GM12864 (cell line): Measurements from ENCODE around the gene FRS2.
"Not testable (repeated sequence)": the region's sequence is repeated elsewhere in the genome, so short reads cannot be mapped to it uniquely, and the experiment has no call there.

Experiments used
- DNase-seq: peaks from one replicate; pipeline ENCODE4 v3.0.0-alpha.2; 2011; ENCODE audit warnings: low read depth
- H3K4me3 ChIP-seq: 2 replicates; pipeline ENCODE4 v1.5.1; 2011; ENCODE audit warnings: mild to moderate bottlenecking, low read depth, low read length, control low read depth
- TF ChIP-seq, protein P1 (sequence below): IDR thresholded peaks from 2 replicates; pipeline ENCODE4 v1.5.1; 2011; ENCODE audit warnings: low read depth, mild to moderate bottlenecking, moderate library complexity, low read length, control low read depth, inconsistent platforms; ENCODE audit errors: missing control alignments

The FRS2 gene

DNA sequence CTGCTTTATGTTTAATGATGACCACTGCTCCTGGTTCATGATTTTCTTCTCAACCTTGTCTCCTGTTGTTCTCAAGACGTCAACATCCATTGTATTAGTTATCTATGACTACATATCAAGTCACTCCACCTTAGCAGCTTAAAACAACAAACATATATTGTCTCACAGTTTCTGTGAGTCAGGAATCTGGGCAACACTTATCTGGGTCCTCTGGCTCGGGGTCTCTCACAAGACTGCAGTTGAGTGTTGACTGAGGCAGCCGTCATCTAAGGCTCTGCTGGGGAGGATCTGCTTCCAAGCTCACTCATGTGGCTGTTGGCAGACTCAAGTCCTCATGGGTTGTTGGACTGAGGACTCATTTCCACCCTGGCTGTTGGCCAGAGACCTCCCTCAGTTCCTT, 27.3 kb upstream of the FRS2 start:
- no peak for DNase-seq
- TF ChIP-seq, protein P1, sequence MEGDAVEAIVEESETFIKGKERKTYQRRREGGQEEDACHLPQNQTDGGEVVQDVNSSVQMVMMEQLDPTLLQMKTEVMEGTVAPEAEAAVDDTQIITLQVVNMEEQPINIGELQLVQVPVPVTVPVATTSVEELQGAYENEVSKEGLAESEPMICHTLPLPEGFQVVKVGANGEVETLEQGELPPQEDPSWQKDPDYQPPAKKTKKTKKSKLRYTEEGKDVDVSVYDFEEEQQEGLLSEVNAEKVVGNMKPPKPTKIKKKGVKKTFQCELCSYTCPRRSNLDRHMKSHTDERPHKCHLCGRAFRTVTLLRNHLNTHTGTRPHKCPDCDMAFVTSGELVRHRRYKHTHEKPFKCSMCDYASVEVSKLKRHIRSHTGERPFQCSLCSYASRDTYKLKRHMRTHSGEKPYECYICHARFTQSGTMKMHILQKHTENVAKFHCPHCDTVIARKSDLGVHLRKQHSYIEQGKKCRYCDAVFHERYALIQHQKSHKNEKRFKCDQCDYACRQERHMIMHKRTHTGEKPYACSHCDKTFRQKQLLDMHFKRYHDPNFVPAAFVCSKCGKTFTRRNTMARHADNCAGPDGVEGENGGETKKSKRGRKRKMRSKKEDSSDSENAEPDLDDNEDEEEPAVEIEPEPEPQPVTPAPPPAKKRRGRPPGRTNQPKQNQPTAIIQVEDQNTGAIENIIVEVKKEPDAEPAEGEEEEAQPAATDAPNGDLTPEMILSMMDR: no peak
- no peak overlapping the region for H3K4me3 ChIP-seq

DNA sequence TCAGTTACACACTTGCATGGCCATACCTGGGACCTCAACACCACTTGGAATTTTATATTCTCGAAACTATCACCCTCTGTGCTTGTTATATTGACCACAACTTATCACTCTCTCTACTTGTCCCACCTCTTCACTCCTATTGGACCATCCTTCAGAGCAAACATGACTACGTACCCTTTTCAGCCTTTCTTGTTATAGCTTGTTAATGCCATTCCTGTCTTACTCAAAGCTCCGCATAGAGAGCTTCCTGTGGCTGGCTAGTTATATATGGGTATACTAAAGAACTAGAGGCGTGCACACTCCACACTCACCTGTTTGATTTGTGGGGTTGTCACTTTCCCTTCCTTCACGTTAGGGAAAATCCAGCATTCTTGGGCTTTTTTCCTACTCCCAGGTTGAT, 26.3 kb upstream of the FRS2 start:
- DNase-seq: no peak

DNA sequence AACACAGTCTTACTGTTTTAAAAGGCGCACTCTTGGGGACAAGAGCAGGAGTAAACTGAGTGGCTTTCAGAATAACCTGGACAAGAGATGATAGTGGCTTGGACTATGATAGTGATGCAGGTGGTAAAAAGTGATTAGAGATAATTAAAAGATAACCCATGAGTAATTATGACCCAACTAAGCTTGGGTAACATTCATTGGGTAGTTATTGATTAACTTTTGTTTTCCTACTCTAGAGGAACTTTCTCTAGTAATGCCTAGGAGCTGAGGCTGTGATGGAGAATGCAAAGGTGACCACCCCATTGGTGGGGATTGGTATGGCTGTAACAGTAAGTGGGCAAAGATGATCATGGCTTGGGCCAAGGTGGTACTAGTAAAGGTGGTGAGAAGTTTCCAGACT, 22.3 kb upstream of the FRS2 start:
- no peak for DNase-seq
- H3K4me3 ChIP-seq: no peak overlapping the region
- TF ChIP-seq, protein P1: no peak

More for the DNA sequence above, 26.3 kb upstream of the FRS2 start:
- no peak overlapping the region for H3K4me3 ChIP-seq
- TF ChIP-seq, protein P1: no peak

DNA sequence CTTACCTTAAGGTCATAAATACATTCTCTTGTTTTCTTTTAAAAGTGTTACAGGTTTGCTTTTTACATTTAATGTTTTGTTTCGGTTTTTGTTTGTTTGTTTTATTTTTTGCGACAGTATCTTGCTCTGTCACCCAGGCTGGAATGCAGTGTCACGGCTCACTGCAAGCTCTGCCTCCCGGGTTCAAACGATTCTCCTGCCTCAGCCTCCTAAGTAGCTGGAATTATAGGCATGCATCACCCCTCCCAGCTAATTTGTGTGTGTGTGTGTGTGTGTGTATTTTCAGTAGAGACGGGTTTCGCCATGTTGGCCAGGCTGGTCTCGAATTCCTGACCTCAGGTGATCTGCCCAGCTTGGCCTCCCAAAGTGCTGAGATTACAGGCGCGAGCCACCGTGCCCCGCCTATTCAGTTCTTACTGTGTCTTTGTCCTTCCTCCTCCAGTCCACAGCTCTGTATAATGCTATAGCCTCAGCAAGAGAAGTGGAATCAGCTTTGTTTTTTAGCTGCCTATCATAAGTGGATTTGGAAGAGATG, 17.5 kb upstream of the FRS2 start:
- not testable (repeated sequence) for H3K4me3 ChIP-seq, DNase-seq

DNA sequence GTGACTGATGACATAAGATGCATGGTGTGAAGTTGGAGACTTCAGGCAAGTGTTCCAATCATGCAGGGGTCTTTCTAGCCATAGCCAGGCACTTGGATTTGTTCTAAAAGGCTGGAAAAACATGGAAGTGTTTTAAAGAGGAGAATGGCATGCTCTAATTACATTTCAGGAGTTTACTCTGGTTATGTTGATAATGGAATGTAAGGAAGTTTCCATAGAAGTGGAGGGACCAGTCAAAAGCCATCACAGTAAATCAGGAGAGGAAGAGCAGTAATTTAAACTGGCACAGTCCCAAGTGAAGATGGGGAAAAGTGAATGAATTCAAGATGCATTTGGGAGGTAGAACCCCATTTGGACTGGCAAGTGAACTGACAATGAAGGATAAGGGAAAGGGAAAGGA, 13.9 kb upstream of the FRS2 start:
- DNase-seq: no peak
- TF ChIP-seq, protein P1: no peak

DNA sequence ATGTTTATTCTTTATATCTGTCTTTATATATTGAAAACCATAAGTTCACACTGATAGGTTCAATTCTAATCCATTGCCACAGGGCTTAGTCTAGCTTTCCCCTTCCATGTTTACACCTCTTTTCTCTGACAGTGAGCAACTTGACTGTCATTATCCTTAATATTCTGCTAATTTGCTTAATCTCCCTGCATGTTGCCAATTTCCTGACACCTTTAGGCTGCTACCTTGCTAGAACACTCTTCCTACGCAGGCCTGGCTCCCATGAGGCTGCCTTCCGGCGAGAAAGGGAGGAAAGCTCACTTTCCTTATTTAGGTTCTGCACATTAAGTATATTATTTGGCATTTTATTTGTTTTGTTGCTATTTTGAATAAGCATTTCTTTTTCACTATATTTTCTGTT, 12.8 kb upstream of the FRS2 start:
- TF ChIP-seq, protein P1: no peak
- no peak overlapping the region for H3K4me3 ChIP-seq
- no peak for DNase-seq

More for the DNA sequence above, 13.9 kb upstream of the FRS2 start:
- no peak overlapping the region for H3K4me3 ChIP-seq

DNA sequence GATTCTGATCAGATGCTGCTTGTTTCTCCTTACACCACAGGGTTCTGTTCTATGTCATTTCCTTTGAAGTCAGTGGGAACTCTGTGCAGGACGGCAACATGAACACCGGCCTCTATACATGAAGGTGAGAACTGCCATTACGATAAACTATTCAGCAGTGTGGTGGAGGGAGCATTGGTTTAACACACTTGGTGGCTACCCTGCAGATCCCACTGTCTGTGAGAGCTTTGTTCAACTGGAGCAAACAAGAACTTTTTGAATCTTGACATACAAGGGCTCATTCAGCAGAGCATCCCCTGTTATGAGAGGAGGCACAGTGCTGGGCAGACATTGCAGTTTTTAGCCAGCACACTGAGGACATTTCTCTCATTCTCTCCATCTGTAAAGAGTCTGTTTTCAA, 10.7 kb upstream of the FRS2 start:
- TF ChIP-seq, protein P1: no peak
- no peak for DNase-seq
- no peak overlapping the region for H3K4me3 ChIP-seq
